Left colon (tissue), 2 donors: ENCODE results near the gene DOCK7. TPM values are rescaled to one million over a fixed set of nuclear protein-coding genes. Genes with fewer than 3 reads are reported as not detected.

Source experiments
- total RNA-seq, 2 donors: library from RNA; stranded (reverse); fragmentation: NEBNext Ultra II Directional; extraction: Animal tissue kit (Norgen Biotek cat#: 25700); gene quantifications; one replicate each; pipeline ENCODE4 v1.2.1, GENCODE V29; 2021
- donor health status: DM: no; HTN: no; CAD: no.
- donor health status: DM: yes; HTN: yes; CAD: no.

The DOCK7 gene
- total RNA-seq, 2 donors from 2014 or later, result 31.5 to 33.8 TPM

Other genes starting within 250 kb of the DOCK7 start
- gene ANGPTL3, start 90.9 kb downstream of the DOCK7 start, total RNA-seq, result not detected
- gene ATG4C, start 95.7 kb upstream of the DOCK7 start, total RNA-seq, result 1 to 10 TPM; 6.8 to 7.3 TPM